Measurements from ENCODE around the gene CLDN8.

The CLDN8 gene

GRCh38 chr21:30248844-30249243 is 32.9 kb upstream of the CLDN8 start:
- TF ChIP-seq MAX (IDR thresholded peaks at IDR 0.05; ENCODE audit: low read depth, low read length) (no peak), CTCF (IDR thresholded peaks at IDR 0.05; ENCODE audit: low read depth, low read length) (no peak), MYC (IDR thresholded peaks at IDR 0.05; ENCODE audit: low read depth, low read length) (no peak), POLR2A (IDR thresholded peaks at IDR 0.05; ENCODE audit: extremely low read depth, insufficient read length) (no peak)
- H3K4me3 ChIP-seq (ENCODE audit: low read depth, low read length), result no peak overlapping the region
- DNase-seq (ENCODE audit: low read depth), result no peak

GRCh38 chr21:30245061-30245460 is 29.2 kb upstream of the CLDN8 start:
- no peak overlapping the region for H3K4me3 ChIP-seq (ENCODE audit: low read depth, low read length)

GRCh38 chr21:30243691-30244090 is 27.8 kb upstream of the CLDN8 start:
- no peak for DNase-seq (ENCODE audit: low read depth)
- TF ChIP-seq POLR2A (IDR thresholded peaks at IDR 0.05; ENCODE audit: extremely low read depth, insufficient read length) (no peak), MAX (IDR thresholded peaks at IDR 0.05; ENCODE audit: low read depth, low read length) (no peak), MYC (IDR thresholded peaks at IDR 0.05; ENCODE audit: low read depth, low read length) (no peak), CTCF (IDR thresholded peaks at IDR 0.05; ENCODE audit: low read depth, low read length) (no peak)

More at GRCh38 chr21:30245061-30245460, 29.2 kb upstream of the CLDN8 start:
- TF ChIP-seq MYC (IDR thresholded peaks at IDR 0.05; ENCODE audit: low read depth, low read length) (no peak), MAX (IDR thresholded peaks at IDR 0.05; ENCODE audit: low read depth, low read length) (no peak), CTCF (IDR thresholded peaks at IDR 0.05; ENCODE audit: low read depth, low read length) (no peak), POLR2A (IDR thresholded peaks at IDR 0.05; ENCODE audit: extremely low read depth, insufficient read length) (no peak)
- no peak for DNase-seq (ENCODE audit: low read depth)

GRCh38 chr21:30240661-30241060 is 24.8 kb upstream of the CLDN8 start:
- no peak overlapping the region for H3K4me3 ChIP-seq (ENCODE audit: low read depth, low read length)
- TF ChIP-seq CTCF (IDR thresholded peaks at IDR 0.05; ENCODE audit: low read depth, low read length) (no peak), MAX (IDR thresholded peaks at IDR 0.05; ENCODE audit: low read depth, low read length) (no peak), POLR2A (IDR thresholded peaks at IDR 0.05; ENCODE audit: extremely low read depth, insufficient read length) (no peak), MYC (IDR thresholded peaks at IDR 0.05; ENCODE audit: low read depth, low read length) (no peak)
- DNase-seq (ENCODE audit: low read depth), result no peak

More at GRCh38 chr21:30243691-30244090, 27.8 kb upstream of the CLDN8 start:
- H3K4me3 ChIP-seq (ENCODE audit: low read depth, low read length), result no peak overlapping the region

GRCh38 chr21:30238168-30238567 is 22.3 kb upstream of the CLDN8 start:
- DNase-seq (ENCODE audit: low read depth), result no peak
- no peak for TF ChIP-seq MAX (IDR thresholded peaks at IDR 0.05; ENCODE audit: low read depth, low read length)
- no peak for TF ChIP-seq CTCF (IDR thresholded peaks at IDR 0.05; ENCODE audit: low read depth, low read length)
- TF ChIP-seq MYC (IDR thresholded peaks at IDR 0.05; ENCODE audit: low read depth, low read length), result no peak
- no peak overlapping the region for H3K4me3 ChIP-seq (ENCODE audit: low read depth, low read length)

GRCh38 chr21:30234643-30235042 is 18.7 kb upstream of the CLDN8 start:
- no peak for DNase-seq (ENCODE audit: low read depth)
- no peak overlapping the region for H3K4me3 ChIP-seq (ENCODE audit: low read depth, low read length)
- TF ChIP-seq MYC (IDR thresholded peaks at IDR 0.05; ENCODE audit: low read depth, low read length), result no peak
